Upper lobe of left lung (tissue), 6 donors: Measurements from ENCODE around the gene ANKMY2. TPM values are rescaled to one million over a fixed set of nuclear protein-coding genes. Genes with fewer than 3 reads are reported as not detected.
"Not testable (repeated sequence)": the region's sequence is repeated elsewhere in the genome, so short reads cannot be mapped to it uniquely, and the experiment has no call there.

ENCODE experiments used
- ATAC-seq, 2 donors: fragments of 200-7000 bp; cut with Tn5 transposase; one replicate each; pipeline ENCODE4 v1.9.1; 2022; ENCODE audit warnings: mild to moderate bottlenecking in 2 of 2, moderate library complexity in 2 of 2; ENCODE audit not compliant: low FRiP score in 2 of 2
- DNase-seq, 2 donors: peaks; one replicate each; pipeline ENCODE4 v3.0.0-alpha.2; 2019 to 2020
- H3K27ac ChIP-seq, 4 donors: fragments of 200-600 bp; sonication (generic); one replicate each; pipeline ENCODE4 v1.5.1; 2016 to 2019
- H3K27me3 ChIP-seq, 4 donors: fragments of 200-600 bp; sonication (generic); one replicate each; pipeline ENCODE4 v1.5.1; 2017 to 2019
- H3K36me3 ChIP-seq, 4 donors: fragments of 200-600 bp; sonication (generic); one replicate each; pipeline ENCODE4 v1.5.1; 2016 to 2019
- H3K4me1 ChIP-seq, 4 donors: fragments of 200-600 bp; sonication (generic); one replicate each; pipeline ENCODE4 v1.5.1; 2018 to 2019
- H3K4me3 ChIP-seq, 4 donors: fragments of 200-600 bp; sonication (generic); one replicate each; pipeline ENCODE4 v1.5.1; 2017 to 2019; ENCODE audit warnings: mild to moderate bottlenecking in 2 of 4, moderate library complexity in 1 of 4
- H3K9me3 ChIP-seq, 4 donors: fragments of 200-600 bp; sonication (generic); one replicate each; pipeline ENCODE4 v1.5.1; 2018 to 2019
- EP300 ChIP-seq, 4 donors: sonication (generic); formaldehyde crosslinking; IDR thresholded peaks; one replicate each; pipeline ENCODE4 v1.5.1; 2017; ENCODE audit warnings: antibody characterized with exemption in 4 of 4, control low read depth in 2 of 4
- POLR2A ChIP-seq, 4 donors: fragments of 450-650 bp; IDR thresholded peaks; one replicate each; pipeline ENCODE4 v1.5.1; 2016 to 2017; ENCODE audit warnings: antibody characterized with exemption in 4 of 4, mild to moderate bottlenecking in 2 of 4
- POLR2AphosphoS5 ChIP-seq, 2 donors: sonication (generic); formaldehyde crosslinking; IDR thresholded peaks; one replicate each; pipeline ENCODE4 v1.5.1; 2017; ENCODE audit warnings: antibody characterized with exemption in 2 of 2
- WGBS, 2 donors: methylation state at CpG; one replicate each; pipeline ENCODE4 v1.1.5; 2017 to 2018; 5-methylcytosine and 5-hydroxymethylcytosine counted together
- total RNA-seq, 6 donors: library from RNA; depleted of rRNA in 4 of 6; stranded (reverse); fragments of >200 nt in 4 of 6; gene quantifications; one replicate each; pipeline versions ENCODE4 v1.1.0 to v1.2.1, GENCODE V29; 2016 to 2021
- TF ChIP-seq, protein P1 (sequence below), 6 experiments: fragments of 450-650 bp in 4 of 6; fragments of 200-600 bp in 2 of 6; sonication (generic) in 2 of 6; IDR thresholded peaks; one replicate each; pipeline ENCODE4 v1.5.1; 2016 to 2019; ENCODE audit warnings: antibody characterized with exemption in 6 of 6
- donor health status: DM: no; HTN: no; CAD: no; lungs with moderate emphysema.
- donor health status: DM: no; HTN: yes; CAD: no; lungs with severe emphysema.

ANKMY2 gene
- total RNA-seq, 6 donors from 2014 or later: 5.8 to 16.3 (median 12.7) TPM

DNA sequence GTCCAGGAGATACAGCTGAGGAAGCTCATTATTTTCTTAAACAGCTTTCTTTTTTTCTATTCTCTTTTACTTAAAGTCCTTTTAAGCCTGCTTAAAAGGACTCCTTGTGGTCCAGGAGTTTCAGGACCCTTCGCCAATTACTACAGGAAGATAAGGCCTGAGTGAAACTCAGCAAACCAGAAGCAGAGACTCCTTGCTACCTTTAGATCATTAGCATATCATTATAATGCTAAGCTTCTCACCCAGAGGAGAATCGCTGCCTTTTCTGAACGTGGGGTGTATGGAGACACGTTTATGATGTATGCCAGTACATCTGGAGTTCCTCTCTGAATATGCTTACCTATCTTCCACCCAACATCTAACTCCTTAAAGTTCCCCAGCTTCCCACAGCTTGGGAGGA is 47.5 kb downstream of the ANKMY2 start:
- 71 to 78% methylated on average over 4 of the region's 4 CpGs for WGBS, 2 donors
- Histone ChIP-seq H3K9me3 (no peaks in the 10 kb centered on the region), H3K4me3 (no peak overlapping the region), H3K4me1 (no peaks in the 10 kb centered on the region), H3K36me3 (peaks cover 0 to 39% (median 20%) of the 10 kb centered on the region in 4 donors), H3K27me3 (no peaks in the 10 kb centered on the region), H3K27ac (no peak overlapping the region)
- ATAC-seq (no peak), DNase-seq (no peak)
- TF ChIP-seq, protein P1, sequence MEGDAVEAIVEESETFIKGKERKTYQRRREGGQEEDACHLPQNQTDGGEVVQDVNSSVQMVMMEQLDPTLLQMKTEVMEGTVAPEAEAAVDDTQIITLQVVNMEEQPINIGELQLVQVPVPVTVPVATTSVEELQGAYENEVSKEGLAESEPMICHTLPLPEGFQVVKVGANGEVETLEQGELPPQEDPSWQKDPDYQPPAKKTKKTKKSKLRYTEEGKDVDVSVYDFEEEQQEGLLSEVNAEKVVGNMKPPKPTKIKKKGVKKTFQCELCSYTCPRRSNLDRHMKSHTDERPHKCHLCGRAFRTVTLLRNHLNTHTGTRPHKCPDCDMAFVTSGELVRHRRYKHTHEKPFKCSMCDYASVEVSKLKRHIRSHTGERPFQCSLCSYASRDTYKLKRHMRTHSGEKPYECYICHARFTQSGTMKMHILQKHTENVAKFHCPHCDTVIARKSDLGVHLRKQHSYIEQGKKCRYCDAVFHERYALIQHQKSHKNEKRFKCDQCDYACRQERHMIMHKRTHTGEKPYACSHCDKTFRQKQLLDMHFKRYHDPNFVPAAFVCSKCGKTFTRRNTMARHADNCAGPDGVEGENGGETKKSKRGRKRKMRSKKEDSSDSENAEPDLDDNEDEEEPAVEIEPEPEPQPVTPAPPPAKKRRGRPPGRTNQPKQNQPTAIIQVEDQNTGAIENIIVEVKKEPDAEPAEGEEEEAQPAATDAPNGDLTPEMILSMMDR (IDR thresholded peaks at IDR 0.05): no peak
- no peak for TF ChIP-seq POLR2A (IDR thresholded peaks at IDR 0.05)
- no peak for TF ChIP-seq POLR2AphosphoS5 (IDR thresholded peaks at IDR 0.05)
- no peak for TF ChIP-seq EP300 (IDR thresholded peaks at IDR 0.05)

DNA sequence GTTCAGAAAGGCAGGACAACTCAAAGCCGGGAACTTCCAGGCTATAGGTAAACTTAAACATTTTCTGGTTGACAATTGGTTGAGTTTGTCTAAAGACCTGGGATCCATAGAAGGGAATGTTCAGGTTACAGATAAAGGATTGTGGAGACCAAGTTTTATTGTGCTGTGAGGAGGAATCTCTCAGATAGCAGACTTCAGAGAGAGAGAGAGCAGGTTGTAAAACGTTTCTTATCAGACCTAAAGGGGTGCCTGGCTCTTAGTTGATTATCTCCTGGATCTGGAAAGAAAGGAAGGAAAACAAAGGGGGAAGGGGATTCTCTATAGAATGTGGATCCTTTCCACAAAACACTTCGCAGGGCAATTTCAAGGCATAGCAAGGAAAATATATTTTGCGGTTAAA is 50.0 kb downstream of the ANKMY2 start:
- H3K9me3 ChIP-seq, DNase-seq, ATAC-seq, H3K27ac ChIP-seq, H3K27me3 ChIP-seq, H3K4me3 ChIP-seq, H3K4me1 ChIP-seq: not testable (repeated sequence)
- 76 to 93% methylated on average over 4 of the region's 4 CpGs for WGBS, 2 donors
- H3K36me3 ChIP-seq: peaks cover 0 to 19% (median 8%) of the 10 kb centered on the region in 4 donors

DNA sequence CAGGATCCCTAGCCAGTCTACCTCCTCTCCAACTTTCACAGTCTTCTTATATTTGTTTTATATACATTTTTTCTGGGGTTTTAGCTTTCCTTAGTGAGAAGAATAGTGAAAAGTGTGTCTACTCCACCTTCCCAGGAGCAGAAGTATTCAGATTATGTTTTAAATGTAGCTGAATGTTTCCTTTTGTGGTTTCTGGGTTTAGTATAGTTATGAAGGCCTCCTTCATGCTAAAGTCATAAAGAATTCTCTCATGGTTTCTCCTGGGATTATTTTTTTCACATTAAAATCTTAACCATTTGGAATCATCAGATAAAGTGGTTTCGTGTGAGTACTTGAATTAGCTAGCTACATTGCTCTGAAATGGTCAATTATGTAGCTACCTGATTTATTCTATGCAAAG is 50.9 kb downstream of the ANKMY2 start:
- Histone ChIP-seq H3K9me3 (no peaks in the 10 kb centered on the region), H3K27ac (no peak overlapping the region), H3K36me3 (peaks cover 0 to 15% (median 3%) of the 10 kb centered on the region in 4 donors), H3K27me3 (no peaks in the 10 kb centered on the region), H3K4me3 (no peak overlapping the region), H3K4me1 (no peaks in the 10 kb centered on the region)
- no peak for DNase-seq
- 98% methylated on average over 1 of the region's 1 CpG for WGBS, 2 donors
- TF ChIP-seq POLR2AphosphoS5 (IDR thresholded peaks at IDR 0.05): no peak
- TF ChIP-seq, protein P1 (IDR thresholded peaks at IDR 0.05): no peak
- TF ChIP-seq POLR2A (IDR thresholded peaks at IDR 0.05): no peak
- no peak for TF ChIP-seq EP300 (IDR thresholded peaks at IDR 0.05)
- no peak for ATAC-seq

DNA sequence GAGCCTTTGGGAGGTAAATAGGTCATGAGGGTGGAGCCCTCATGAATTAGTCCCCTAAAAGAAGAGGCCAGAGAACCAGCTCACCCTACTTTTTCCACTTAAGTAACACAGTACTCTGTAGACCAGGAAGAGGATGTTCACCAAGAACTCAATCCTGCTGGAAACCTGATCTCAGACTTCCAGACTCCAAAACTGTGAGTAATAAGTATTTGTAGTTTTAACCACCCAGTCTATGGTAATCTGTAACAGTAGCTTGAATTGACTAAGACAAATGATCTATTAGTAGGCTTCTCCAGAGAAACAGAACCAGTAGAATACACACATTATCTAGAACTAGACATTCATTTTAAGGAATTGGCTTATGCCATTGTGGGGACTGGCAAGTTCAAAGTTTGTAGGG is 51.5 kb downstream of the ANKMY2 start:
- Histone ChIP-seq H3K4me1 (no peaks in the 10 kb centered on the region), H3K4me3 (no peak overlapping the region), H3K9me3 (no peaks in the 10 kb centered on the region), H3K27ac (no peak overlapping the region), H3K36me3 (peaks cover 0 to 8% (median 1%) of the 10 kb centered on the region in 4 donors), H3K27me3 (no peaks in the 10 kb centered on the region)
- no peak for TF ChIP-seq POLR2A (IDR thresholded peaks at IDR 0.05)
- TF ChIP-seq EP300 (IDR thresholded peaks at IDR 0.05): no peak
- TF ChIP-seq POLR2AphosphoS5 (IDR thresholded peaks at IDR 0.05): no peak
- TF ChIP-seq, protein P1 (IDR thresholded peaks at IDR 0.05): no peak
- ATAC-seq (no peak), DNase-seq (no peak)

DNA sequence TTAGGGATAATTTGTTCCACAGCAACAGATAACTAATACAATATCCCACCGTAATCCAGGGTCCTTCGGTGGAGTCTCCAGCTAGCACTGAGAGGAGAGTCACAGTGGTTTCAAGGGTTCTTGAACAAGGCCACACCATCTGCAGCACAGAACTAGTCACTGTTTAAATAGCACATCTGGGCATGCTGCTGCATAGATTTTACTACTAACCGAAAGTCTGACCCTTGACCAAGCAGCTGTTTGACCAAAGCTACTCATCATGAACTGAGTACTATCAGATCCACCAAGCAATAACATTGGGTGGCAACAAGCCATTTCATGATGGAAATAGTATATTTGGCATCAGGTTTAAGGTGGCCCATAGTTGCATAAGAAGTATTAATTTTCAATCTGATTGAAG is 53.2 kb downstream of the ANKMY2 start:
- Histone ChIP-seq H3K4me3 (no peak overlapping the region), H3K9me3 (no peaks in the 10 kb centered on the region), H3K4me1 (no peaks in the 10 kb centered on the region), H3K36me3 (peaks cover 0 to 3% (median 0%) of the 10 kb centered on the region in 4 donors), H3K27me3 (no peaks in the 10 kb centered on the region), H3K27ac (no peak overlapping the region)
- WGBS, 2 donors: 67 to 96% methylated on average over 3 of the region's 3 CpGs
- DNase-seq (no peak), ATAC-seq (no peak)
- TF ChIP-seq, protein P1 (IDR thresholded peaks at IDR 0.05): no peak
- TF ChIP-seq POLR2A (IDR thresholded peaks at IDR 0.05) (no peak), EP300 (IDR thresholded peaks at IDR 0.05) (no peak), POLR2AphosphoS5 (IDR thresholded peaks at IDR 0.05) (no peak)
